Kidney (tissue), 14 donors: ENCODE results near the gene AMIGO1. TPM values are rescaled to one million over a fixed set of nuclear protein-coding genes. Genes with fewer than 3 reads are reported as not detected.
A peak's percentile ranks its signal among the peaks of the same experiment; 100 is the strongest.

Experiments used
- DNase-seq, 5 donors: peaks; one replicate each; pipeline ENCODE4 v3.0.0-alpha.2; 2013 to 2020
- FAIRE-seq: peaks from 2 replicates; lab custom pipeline; 2012; peaks lifted over from hg19 to GRCh38; lab: Jason Lieb, UNC
- H3K27ac ChIP-seq, 2 donors: one replicate each; pipeline ENCODE4 v1.7.0; 2013; ENCODE audit warnings: low read depth in 2 of 2, low read length in 2 of 2, inconsistent platforms in 1 of 2
- H3K27me3 ChIP-seq: one replicate; pipeline ENCODE4 v1.7.1; 2013; ENCODE audit warnings: low read length, inconsistent platforms; ENCODE audit not compliant: control insufficient read depth, insufficient read depth
- H3K36me3 ChIP-seq, 3 donors: one replicate each; pipeline versions ENCODE4 v1.7.0 to v1.7.1; 2013; ENCODE audit warnings: low read length in 3 of 3, control low read depth in 1 of 3, inconsistent platforms in 1 of 3; ENCODE audit not compliant: insufficient read depth in 3 of 3, control insufficient read depth in 2 of 3
- H3K4me1 ChIP-seq, 3 donors: one replicate each; pipeline versions ENCODE4 v1.7.0 to v1.7.1; 2013; ENCODE audit warnings: low read length in 3 of 3, inconsistent platforms in 1 of 3, low read depth in 1 of 3; ENCODE audit not compliant: control insufficient read depth in 2 of 3, insufficient read depth in 2 of 3
- H3K4me3 ChIP-seq, 3 donors: one replicate each; pipeline versions ENCODE4 v1.7.0 to v1.8.1; 2013; ENCODE audit warnings: low read length in 3 of 3, control low read depth in 1 of 3, inconsistent platforms in 1 of 3
- H3K9ac ChIP-seq, 3 donors: one replicate each; pipeline versions ENCODE4 v1.7.0 to v1.7.1; 2013; ENCODE audit warnings: low read length in 3 of 3, control low read depth in 1 of 3, inconsistent platforms in 1 of 3
- H3K9me3 ChIP-seq, 3 donors: one replicate each; pipeline versions ENCODE4 v1.7.0 to v1.7.1; 2013; ENCODE audit warnings: low read length in 3 of 3, control low read depth in 1 of 3, inconsistent platforms in 1 of 3; ENCODE audit not compliant: control insufficient read depth in 2 of 3, insufficient read depth in 1 of 3
- intact Hi-C: fragments of 100-400 bp; cut with DNase I; formaldehyde crosslinking; loops from one replicate; pipeline ENCODE4 v1.11.1; 2022
- polyA plus RNA-seq: library from polyadenylated mRNA; stranded (reverse); fragments of 350-450 nt; fragmentation: Illumina TruSeq; extraction: RNeasy Lipid Tissue Mini Kit (QIAGEN cat#74804); gene quantifications from one replicate; pipeline ENCODE4 v1.2.3, GENCODE V29; 2014; ENCODE audit warnings: low read depth, low replicate concordance; ENCODE audit not compliant: insufficient read depth
- total RNA-seq: library from RNA; stranded (reverse); fragmentation: NEBNext Ultra II Directional; extraction: Animal tissue kit (Norgen Biotek cat#: 25700); gene quantifications from one replicate; pipeline ENCODE4 v1.2.1, GENCODE V29; 2021
- TF ChIP-seq, protein P1 (sequence below): IDR thresholded peaks from 3 replicates; pipeline ENCODE4 v1.5.1; 2012; ENCODE audit warnings: mild to moderate bottlenecking, moderate library complexity, borderline replicate concordance; ENCODE audit not compliant: insufficient read depth; ENCODE audit errors: extremely low read depth
- donor health status: control.
- donor health status: control.
- donor health status: control.
- donor health status: control.
- donor health status: control.
- donor health status: DM: yes; HTN: yes; CAD: no.
- donor health status: Normal renal cell carcinoma (clear cell type).

Gene AMIGO1
- total and polyA plus RNA-seq, 2 donors from 2014 or later: 5.1 to 8.5 TPM

DNA sequence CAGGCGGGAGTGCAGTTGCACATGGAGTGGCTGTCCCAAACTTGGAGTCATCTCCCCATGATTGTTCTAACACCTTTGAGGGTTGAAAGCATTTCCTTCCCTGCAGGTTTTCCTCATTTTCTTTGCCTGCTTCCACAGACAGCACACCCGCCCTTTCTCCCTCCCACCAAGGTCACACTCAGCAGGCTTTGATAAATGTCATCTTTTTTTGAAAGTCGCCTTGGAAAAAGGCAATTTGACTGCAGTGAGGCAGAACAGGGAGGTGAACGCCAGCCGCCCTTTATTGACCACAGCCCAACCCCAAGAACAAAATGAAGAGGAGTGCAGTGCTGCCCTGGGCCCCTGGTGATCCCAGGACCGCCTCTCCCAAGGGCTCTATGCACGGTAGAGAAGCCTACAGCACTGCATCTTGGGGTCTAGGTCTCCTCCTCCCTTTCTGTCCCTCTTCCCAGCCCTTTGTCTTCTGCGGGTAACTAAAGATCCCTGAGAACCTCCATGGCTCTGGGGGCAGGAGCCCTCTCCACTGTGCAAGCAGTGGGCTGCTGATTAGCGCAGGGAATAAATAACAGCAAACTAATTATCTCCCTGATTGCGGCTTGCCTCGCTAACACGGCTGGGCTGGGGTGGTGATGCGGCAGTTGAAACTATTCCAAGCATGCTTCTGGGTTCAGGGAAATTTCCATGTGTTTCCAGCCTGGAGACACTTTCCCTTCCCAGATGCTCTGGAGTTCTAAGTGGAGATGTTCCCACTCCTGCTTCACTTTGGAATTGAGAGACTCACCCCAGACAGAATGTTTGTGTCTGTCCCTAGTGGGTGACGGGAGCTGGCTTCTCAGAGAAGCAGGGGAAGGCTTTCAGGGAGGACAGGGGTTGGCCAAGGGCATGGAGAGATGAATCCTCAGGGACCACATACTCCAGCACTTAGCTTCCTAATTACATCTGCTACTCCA, 11.8 kb upstream of the AMIGO1 start:
- DNase-seq: peak in 1 of 5 donors; percentile 37
- TF ChIP-seq, protein P1, sequence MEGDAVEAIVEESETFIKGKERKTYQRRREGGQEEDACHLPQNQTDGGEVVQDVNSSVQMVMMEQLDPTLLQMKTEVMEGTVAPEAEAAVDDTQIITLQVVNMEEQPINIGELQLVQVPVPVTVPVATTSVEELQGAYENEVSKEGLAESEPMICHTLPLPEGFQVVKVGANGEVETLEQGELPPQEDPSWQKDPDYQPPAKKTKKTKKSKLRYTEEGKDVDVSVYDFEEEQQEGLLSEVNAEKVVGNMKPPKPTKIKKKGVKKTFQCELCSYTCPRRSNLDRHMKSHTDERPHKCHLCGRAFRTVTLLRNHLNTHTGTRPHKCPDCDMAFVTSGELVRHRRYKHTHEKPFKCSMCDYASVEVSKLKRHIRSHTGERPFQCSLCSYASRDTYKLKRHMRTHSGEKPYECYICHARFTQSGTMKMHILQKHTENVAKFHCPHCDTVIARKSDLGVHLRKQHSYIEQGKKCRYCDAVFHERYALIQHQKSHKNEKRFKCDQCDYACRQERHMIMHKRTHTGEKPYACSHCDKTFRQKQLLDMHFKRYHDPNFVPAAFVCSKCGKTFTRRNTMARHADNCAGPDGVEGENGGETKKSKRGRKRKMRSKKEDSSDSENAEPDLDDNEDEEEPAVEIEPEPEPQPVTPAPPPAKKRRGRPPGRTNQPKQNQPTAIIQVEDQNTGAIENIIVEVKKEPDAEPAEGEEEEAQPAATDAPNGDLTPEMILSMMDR: no peak
- no peaks in the 10 kb centered on the region for H3K9me3 ChIP-seq
- H3K27ac ChIP-seq: no peak overlapping the region
- H3K9ac ChIP-seq: no peak overlapping the region
- no peak for FAIRE-seq
- peaks cover 0 to 5% (median 0%) of the 10 kb centered on the region in 3 donors for H3K4me1 ChIP-seq
- intact Hi-C loops: loop anchor here (10.0 kb wide), 1 partner anchor 96 kb away; the partner anchor contains the start of gene PSMA5
- no peaks in the 10 kb centered on the region for H3K27me3 ChIP-seq
- no peak overlapping the region for H3K4me3 ChIP-seq
- no peaks in the 10 kb centered on the region for H3K36me3 ChIP-seq

DNA sequence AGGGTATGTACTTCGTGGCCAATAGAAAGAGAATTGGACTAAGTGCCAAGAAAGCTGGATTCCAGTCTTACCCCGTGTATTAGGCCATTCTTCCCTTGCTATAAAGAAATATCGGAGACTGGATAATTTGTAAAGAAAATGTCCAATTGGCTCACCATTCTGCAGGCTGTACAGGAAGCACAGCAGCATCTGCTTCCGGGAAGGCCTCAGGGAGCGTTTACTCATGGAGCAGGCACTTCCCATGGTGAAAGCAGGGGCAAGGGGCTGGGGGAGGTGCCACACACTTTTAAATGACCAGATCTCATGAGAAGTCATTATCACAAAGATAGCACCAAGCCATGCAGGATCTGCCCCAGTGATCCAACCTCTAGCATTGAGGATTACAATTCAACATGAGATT, 7.8 kb upstream of the AMIGO1 start:
- Histone ChIP-seq H3K4me1 (peaks cover 0 to 5% (median 0%) of the 10 kb centered on the region in 3 donors), H3K9me3 (no peaks in the 10 kb centered on the region), H3K36me3 (no peaks in the 10 kb centered on the region), H3K9ac (no peak overlapping the region), H3K27ac (no peak overlapping the region), H3K27me3 (no peaks in the 10 kb centered on the region), H3K4me3 (no peak overlapping the region)
- no peak for FAIRE-seq
- no peak for DNase-seq
- intact Hi-C loops: no loop called here
- TF ChIP-seq, protein P1: no peak

- Histone ChIP-seq H3K9ac (no peak overlapping the region), H3K4me3 (no peak overlapping the region), H3K9me3 (no peaks in the 10 kb centered on the region), H3K27me3 (no peaks in the 10 kb centered on the region), H3K4me1 (peaks cover 0 to 5% (median 0%) of the 10 kb centered on the region in 3 donors), H3K27ac (no peak overlapping the region), H3K36me3 (no peaks in the 10 kb centered on the region)
- intact Hi-C loops: no loop called here
- FAIRE-seq (no peak), DNase-seq (peak in 2 of 5 donors; percentile 52 to 73)
- TF ChIP-seq, protein P1: no peak
Measured at GRCh38 chr1:109516872-109517271, 7.3 kb upstream of the AMIGO1 start.
